Fibroblast of gingiva (primary cell): ENCODE results near the gene DUSP6.
"Not testable (repeated sequence)": the region's sequence is repeated elsewhere in the genome, so short reads cannot be mapped to it uniquely, and the experiment has no call there.

Source experiments
- DNase-seq: peaks from one replicate; pipeline ENCODE4 v3.0.0-alpha.2; 2011; ENCODE audit warnings: low read depth

Gene DUSP6

DNA sequence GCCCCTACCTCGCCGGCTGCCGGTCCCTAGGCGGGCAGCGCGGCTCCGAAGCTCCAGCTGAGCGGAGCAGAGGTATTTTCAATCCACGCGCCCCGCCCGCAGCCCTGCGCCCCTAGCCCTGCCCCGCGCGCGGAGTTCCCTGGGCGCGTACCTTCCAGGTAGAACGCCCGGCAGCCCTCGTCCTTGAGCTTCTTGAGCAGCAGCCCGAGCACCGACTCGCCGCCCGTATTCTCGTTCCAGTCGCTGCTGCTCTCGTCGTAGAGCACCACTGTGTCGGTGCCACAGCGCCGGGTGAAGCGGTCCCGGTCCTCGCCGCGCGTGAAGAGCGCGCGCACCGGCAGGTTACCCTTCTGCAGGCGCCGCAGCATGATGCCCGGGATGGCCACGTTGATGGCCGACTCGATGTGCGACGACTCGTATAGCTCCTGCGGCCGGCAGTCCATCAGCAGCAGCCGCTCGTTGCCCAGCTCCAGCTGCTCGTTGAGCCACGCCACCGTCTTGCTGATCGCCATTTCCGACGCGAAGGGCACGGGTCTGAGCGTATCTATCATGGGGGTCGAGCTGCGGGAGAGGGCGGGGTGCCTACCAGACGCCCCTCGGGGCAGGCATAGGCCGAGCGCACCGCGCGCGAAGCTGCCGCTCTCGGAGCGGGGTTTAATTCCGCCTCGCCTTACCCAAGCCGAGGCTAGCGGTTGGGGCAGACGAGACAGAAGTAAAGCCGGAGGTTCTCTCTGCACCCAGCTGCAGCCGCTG is 636 bp downstream of the DUSP6 start:
- DNase-seq, result peak; percentile 50

GRCh38 chr12:89350630-89351488 is 1.4 kb downstream of the DUSP6 start:
- DNase-seq, result peak; percentile 12

GRCh38 chr12:89350260-89350629 is 2.1 kb downstream of the DUSP6 start:
- no peak for DNase-seq

DNA sequence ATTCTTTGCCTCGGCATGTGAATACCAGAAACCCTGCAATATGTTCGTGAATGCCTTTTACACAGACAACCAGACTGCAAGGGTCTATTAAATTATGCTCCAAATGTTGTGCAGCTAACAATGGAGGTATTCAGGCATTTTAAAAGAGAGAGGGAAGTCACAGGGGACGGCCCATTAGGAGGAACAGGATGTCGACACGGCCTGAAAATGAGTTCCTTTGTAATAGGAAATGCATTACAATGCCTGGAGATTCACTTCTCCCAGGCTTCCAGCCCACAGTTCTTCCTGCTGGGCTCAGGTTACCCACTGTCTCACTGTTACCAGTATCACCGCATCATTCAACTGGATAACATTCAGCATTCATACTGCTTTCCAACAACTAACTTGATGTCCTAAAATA is 2.5 kb downstream of the DUSP6 start:
- peak; percentile 80 for DNase-seq

GRCh38 chr12:89348894-89349699 is 3.2 kb downstream of the DUSP6 start:
- DNase-seq, result no peak

GRCh38 chr12:89347325-89347829 is 4.9 kb downstream of the DUSP6 start:
- DNase-seq, result no peak

- peak; percentile 53 for DNase-seq
Observed at GRCh38 chr12:89346741-89347324, 5.5 kb downstream of the DUSP6 start.

DNA sequence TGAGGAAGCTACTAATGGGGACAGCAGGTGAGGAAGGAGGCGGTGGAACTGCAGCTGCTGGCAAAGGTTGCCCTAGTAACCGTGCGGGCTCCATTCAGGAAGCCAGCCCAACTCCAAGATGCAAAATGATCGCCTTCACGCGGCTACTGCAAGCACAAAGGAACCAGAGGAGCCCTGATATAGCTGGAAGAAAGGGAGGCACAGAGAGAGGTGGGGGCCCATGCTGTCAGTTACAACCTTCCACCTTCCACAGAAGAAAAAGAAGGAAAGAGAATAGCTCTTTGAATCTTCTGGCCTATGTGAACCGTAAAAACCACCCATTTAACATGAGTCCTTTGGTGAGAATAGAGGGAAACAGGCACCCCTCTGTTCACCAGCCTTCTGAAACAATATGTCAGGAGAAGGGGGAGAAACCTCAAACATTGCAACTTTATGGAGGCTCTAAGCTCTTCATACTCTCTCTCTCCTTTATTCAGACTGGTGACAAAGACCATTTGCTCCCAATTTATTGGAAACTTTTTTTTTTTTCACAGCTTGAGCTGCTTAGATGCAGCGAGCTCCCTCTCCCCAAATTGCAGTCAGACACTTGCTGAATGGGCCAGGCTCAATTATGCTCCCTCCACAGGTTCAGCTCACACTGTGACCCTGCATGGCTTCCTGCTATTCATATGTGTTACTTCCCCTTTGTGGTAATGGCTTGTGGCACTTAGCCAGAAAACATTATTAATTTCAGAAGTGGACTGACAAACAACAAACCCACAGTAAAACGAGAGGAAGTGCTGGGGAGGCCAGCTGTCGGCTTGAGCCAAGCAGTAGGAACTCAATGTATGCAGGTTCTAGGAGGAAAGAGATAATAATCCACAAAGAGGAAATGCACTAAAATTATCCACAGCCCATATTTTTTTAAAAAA is 6.2 kb downstream of the DUSP6 start:
- DNase-seq, result peak; percentile 23

- no peak for DNase-seq
Observed at GRCh38 chr12:89345376-89345775, 6.9 kb downstream of the DUSP6 start.

- no peak for DNase-seq
Observed at GRCh38 chr12:89344862-89345202, 7.5 kb downstream of the DUSP6 start.

DNA sequence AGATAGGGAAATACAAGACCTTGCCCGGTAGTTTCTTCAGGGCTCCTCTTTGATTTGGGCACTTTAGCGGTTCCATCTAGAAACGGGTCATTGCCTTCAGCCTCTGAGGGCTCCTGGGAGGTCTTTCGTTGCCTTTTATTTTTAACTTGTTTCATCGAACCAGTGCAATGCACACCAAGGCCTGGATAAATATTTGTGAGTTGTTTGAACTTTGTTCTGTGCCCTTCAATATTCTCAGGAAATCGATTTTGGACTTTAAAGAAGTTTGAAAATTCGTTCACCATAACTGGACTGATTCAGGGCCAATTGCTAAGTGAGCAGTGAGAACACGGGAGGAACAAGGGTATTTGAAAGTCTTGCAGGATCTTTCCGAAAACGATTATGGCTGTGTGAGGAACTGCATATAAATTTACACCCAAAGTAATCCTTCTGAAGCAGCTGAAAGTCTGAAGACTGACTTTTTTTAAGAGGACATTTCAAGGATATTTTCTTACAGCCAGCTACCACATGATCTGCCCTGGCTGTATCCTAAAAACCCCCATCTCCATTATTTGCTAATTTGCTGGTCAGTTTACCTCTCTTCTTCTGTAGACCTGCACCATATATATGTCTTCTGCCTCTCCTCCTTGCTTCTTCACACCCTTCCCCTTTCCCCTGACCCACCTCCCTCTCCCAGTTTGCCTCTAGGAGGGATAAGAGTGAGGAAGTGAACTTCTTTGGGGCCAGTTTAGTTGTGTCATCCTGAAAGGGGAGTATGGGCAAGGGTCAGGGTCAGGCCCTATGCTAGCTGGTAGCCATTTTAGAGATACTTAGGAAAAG is 8.0 kb downstream of the DUSP6 start:
- DNase-seq, result no peak

- DNase-seq, result peak; percentile 93
Observed at GRCh38 chr12:89343127-89343526, 9.2 kb downstream of the DUSP6 start.

GRCh38 chr12:89340861-89341260 is 11.4 kb downstream of the DUSP6 start:
- DNase-seq, result no peak

DNA sequence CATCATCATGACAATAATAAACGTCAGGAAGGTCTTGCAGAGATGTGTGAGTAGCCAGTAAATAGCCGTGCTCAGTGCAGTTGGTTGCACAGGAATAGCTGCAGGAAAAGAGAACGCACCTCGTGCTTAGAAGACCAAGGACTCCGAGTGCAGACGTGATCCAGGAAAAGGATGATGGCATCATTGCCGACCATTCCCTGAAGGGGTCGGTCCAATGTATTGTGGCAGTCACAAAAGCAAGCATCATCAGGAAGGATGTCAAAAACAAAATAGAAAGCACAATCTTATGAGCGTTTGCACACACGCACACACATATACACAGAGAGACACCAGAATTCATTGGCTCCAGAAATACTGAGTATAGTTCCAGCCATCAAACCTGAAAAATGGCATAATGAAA is 12.8 kb downstream of the DUSP6 start:
- DNase-seq, result no peak

GRCh38 chr12:89337136-89337535 is 15.2 kb downstream of the DUSP6 start:
- DNase-seq, result not testable (repeated sequence)

DNA sequence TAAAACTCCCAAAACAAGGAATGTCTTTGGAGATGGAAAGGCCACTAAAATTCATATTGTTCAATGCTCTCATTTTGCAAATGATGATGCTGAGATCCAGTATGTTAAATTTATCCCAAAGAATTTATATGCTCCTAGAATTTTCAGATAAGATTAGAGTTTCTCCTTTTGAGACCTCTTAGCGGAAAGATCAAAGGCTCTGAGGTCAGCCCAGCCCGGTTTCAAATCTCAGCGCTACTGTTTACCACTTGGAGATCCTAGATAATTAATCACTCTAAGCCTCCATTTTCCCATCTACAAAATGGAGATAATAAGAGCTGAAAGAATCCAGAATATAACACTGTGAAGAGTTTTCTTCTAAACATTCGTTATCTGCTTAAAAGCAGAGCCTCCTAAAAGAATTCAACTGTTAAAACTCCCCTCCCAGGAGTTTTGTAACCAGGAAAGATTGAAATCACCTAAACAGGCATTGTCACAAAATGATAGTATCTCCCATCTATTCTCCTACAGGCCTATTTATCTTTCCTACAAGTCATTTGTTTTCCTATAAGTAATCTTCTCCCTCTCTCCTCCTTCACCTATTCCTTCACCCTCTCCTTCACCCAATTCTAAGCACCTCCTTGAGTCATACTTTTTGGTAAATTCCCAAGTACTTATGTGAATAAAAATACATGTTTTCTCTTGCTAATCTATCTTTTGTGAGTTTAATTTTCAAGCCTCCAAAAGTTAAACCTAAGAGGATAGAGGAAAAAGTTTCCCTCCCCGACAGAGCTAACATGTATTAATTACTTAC is 16.7 kb downstream of the DUSP6 start:
- DNase-seq, result no peak

- DNase-seq, result peak; percentile 69
Observed at GRCh38 chr12:89334548-89335169, 17.6 kb downstream of the DUSP6 start.

- no peak for DNase-seq
Observed at GRCh38 chr12:89333564-89334252, 18.6 kb downstream of the DUSP6 start.
